Mesothelial cell of epicardium (in vitro differentiated cells): Measurements from ENCODE around the gene SPINK4. TPM values are rescaled to one million over a fixed set of nuclear protein-coding genes. Genes with fewer than 3 reads are reported as not detected.

Experiments used
- DNase-seq, 2 experiments: peaks; one replicate each; pipeline ENCODE4 v3.0.0; 2021; ENCODE audit warnings: low spot score in 2 of 2; ENCODE audit not compliant: unreplicated experiment in 2 of 2
- H3K27ac Mint-ChIP-seq: 2 replicates; pipeline ENCODE4 v1.8.0; 2021; ENCODE audit warnings: mixed read lengths
- H3K27me3 Mint-ChIP-seq: 2 replicates; pipeline ENCODE4 v1.8.0; 2021; ENCODE audit warnings: low read depth, mixed read lengths
- H3K36me3 Mint-ChIP-seq: 2 replicates; pipeline ENCODE4 v1.8.0; 2021; ENCODE audit warnings: mixed read lengths
- H3K4me1 Mint-ChIP-seq: 2 replicates; pipeline ENCODE4 v1.8.0; 2021; ENCODE audit warnings: mixed read lengths
- H3K4me3 Mint-ChIP-seq: 2 replicates; pipeline ENCODE4 v1.8.0; 2021; ENCODE audit warnings: mild to moderate bottlenecking, moderate library complexity, mixed read lengths
- H3K9me3 Mint-ChIP-seq: 2 replicates; pipeline ENCODE4 v1.8.0; 2021; ENCODE audit warnings: mixed read lengths
- total RNA-seq: library from RNA; stranded (reverse); gene quantifications from 3 replicates; pipeline ENCODE4 v1.2.1, GENCODE V29; 2021
- TF ChIP-seq, protein P1 (sequence below): fragments of 200-600 bp; sonication (generic); IDR thresholded peaks from one replicate; pipeline ENCODE4 v1.5.0; 2021; ENCODE audit warnings: antibody characterized with exemption; ENCODE audit not compliant: unreplicated experiment

Gene SPINK4
- total RNA-seq, 1 donor from 2014 or later, result not detected

DNA sequence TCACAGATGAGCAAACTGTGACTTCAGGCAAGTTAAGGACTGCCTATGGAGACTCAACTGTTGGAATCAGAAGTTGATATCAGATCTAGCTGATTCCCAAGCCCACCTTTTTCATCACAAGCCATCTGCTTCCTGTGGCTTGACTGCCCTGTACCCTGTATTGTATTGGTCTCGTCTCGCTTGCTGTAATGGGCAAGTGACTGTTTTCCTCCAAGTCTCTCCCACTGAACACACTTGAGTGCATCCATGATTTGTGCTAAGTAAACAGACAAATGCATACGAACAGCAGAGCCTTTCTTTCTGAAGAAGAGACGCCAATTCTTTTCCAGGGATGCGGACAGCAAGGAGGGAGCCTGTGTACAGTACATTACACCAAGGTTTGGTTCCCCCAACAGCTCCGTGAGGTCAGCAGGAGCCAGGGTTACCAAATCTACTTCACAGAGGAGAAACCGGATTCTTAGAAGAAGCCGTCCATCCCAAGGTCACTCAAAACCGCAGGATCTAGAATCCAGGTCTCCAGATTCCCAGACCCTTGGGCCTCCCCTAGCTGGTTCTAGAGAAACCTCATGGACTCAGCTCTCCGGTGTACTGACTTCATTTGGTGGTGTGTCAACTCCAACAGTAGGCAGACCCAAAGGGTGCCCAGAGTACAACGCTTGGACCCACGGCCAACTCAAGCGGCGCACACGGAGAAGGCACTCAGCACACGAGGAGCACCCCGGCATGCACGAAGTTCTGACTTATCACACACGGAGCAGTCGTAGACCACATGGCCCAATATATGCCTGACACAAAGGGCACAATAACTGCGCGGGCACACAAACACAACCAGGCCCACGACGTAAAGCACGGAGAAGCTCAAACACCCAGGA, 23.4 kb downstream of the SPINK4 start:
- TF ChIP-seq, protein P1, sequence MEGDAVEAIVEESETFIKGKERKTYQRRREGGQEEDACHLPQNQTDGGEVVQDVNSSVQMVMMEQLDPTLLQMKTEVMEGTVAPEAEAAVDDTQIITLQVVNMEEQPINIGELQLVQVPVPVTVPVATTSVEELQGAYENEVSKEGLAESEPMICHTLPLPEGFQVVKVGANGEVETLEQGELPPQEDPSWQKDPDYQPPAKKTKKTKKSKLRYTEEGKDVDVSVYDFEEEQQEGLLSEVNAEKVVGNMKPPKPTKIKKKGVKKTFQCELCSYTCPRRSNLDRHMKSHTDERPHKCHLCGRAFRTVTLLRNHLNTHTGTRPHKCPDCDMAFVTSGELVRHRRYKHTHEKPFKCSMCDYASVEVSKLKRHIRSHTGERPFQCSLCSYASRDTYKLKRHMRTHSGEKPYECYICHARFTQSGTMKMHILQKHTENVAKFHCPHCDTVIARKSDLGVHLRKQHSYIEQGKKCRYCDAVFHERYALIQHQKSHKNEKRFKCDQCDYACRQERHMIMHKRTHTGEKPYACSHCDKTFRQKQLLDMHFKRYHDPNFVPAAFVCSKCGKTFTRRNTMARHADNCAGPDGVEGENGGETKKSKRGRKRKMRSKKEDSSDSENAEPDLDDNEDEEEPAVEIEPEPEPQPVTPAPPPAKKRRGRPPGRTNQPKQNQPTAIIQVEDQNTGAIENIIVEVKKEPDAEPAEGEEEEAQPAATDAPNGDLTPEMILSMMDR, result no peak
- no peaks in the 10 kb centered on the region for H3K27me3 Mint-ChIP-seq
- DNase-seq, result no peak
- peak overlapping the region; percentile 87 for H3K4me3 Mint-ChIP-seq
- H3K9me3 Mint-ChIP-seq, result no peaks in the 10 kb centered on the region
- H3K27ac Mint-ChIP-seq, result peak overlapping the region; percentile 78
- peaks cover 23% of the 10 kb centered on the region for H3K36me3 Mint-ChIP-seq
- peaks cover 27% of the 10 kb centered on the region for H3K4me1 Mint-ChIP-seq

DNA sequence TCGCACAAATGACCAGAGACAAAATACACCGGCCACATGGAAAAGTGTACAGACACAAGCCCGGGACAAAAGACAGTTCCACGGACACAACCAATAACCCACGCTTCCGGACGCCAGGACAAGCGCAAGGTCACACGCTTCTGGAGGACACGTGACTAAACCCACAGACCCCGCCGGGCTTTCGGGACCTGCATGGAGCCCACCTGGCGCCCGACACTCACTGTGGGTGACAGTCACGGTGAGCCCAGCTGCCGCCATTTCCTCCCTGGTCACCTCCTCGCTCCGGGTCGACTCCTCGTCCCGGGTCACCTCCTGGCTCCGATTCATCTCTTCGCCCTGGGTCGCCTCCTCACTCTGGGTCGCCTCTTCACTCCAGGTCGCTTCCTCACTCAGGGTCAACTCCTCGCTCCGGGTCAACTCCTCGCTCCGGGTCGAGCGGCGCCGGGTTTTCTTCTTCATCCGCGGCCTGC, 24.1 kb downstream of the SPINK4 start:
- peaks cover 25% of the 10 kb centered on the region for H3K36me3 Mint-ChIP-seq
- peak in 1 of 2 experiments; percentile 44 for DNase-seq
- H3K9me3 Mint-ChIP-seq, result no peaks in the 10 kb centered on the region
- peak overlapping the region; percentile 78 for H3K27ac Mint-ChIP-seq
- no peaks in the 10 kb centered on the region for H3K27me3 Mint-ChIP-seq
- peaks cover 27% of the 10 kb centered on the region for H3K4me1 Mint-ChIP-seq
- TF ChIP-seq, protein P1, result no peak
- H3K4me3 Mint-ChIP-seq, result peak overlapping the region; percentile 87

DNA sequence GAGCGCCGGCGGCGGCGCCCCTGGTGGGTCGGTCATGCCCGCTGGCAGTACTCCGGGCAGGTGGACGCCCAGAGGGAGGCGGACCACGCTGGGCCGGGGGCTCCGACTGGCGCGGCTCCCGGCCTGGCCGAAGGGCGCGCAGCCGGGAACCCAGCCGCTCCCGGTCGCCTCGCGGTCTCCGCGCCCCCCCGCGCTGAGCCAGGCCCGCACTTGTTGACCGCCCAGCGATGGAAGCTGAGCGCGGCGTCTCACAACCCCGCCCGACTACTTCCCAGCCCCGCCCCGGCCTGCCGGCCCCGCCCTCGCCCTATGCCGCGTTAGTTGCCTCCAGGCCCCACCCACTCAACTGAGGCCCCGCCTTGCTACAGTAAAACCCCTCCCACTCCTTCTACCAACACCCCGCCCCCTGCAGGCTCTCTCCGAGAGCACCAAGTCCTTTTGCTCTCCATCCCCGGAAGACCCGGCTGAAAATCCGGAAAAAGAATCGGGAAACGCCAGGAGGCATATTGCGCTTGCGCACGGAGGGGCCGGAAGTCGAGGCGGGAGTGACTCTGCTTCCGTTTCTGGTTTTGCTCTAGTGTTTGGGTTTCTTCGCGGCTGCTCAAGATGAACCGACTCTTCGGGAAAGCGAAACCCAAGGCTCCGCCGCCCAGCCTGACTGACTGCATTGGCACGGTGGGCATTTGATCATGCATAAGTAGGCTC, 24.7 kb downstream of the SPINK4 start, which contains the start of the genes BAG1 and CHMP5:
BAG1 (minus strand) TSS at position 236 of the 705 bp plus-strand sequence.
CHMP5 (plus strand) TSS at position 577 of the 705 bp plus-strand sequence; CDS start at position 607, 30 bp downstream.
- peaks cover 24% of the 10 kb centered on the region for H3K36me3 Mint-ChIP-seq
- TF ChIP-seq, protein P1, result peak; percentile 15
- H3K9me3 Mint-ChIP-seq, result no peaks in the 10 kb centered on the region
- peak; percentile 100 for DNase-seq
- H3K4me3 Mint-ChIP-seq, result peak within 1 kb of the TSS; percentile 87
- peaks cover 27% of the 10 kb centered on the region for H3K4me1 Mint-ChIP-seq
- no peaks in the 10 kb centered on the region for H3K27me3 Mint-ChIP-seq
- H3K27ac Mint-ChIP-seq, result peak within 1 kb of the TSS; percentile 93

DNA sequence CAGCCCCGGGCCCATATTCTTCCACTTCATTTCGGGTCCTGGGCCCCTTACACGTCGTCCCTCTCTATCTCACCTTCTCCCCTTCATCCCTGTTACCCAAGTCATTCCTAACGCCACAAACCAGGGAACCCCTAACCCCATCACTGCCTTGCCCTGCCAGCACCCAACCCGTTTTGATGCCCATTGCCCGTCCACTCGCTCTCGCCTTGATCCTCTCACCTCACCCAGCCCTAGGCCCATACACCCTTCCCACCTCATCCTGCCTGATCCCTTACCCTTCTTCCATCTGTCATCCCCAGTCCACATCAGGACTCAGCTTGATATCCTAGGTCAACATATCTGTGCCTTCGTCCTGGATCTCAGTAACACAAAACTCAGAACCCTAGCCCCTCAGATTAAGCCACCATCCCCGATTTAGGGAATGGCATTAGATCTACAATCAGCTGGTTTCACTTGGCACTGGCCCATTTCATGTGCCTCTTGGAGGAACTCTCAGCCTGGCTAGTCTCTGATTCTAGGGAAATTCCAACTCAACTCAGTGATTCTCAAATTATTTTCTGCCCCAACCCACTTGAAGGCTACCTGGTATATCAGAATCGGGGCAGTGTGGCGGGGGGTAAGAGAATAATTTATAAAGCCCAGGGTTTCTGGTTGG, 25.4 kb downstream of the SPINK4 start:
- TF ChIP-seq, protein P1, result no peak
- Mint-ChIP-seq H3K27ac (peak overlapping the region; percentile 93), H3K4me3 (peak overlapping the region; percentile 87), H3K4me1 (peaks cover 27% of the 10 kb centered on the region), H3K36me3 (peaks cover 19% of the 10 kb centered on the region), H3K27me3 (no peaks in the 10 kb centered on the region), H3K9me3 (no peaks in the 10 kb centered on the region)
- no peak for DNase-seq

DNA sequence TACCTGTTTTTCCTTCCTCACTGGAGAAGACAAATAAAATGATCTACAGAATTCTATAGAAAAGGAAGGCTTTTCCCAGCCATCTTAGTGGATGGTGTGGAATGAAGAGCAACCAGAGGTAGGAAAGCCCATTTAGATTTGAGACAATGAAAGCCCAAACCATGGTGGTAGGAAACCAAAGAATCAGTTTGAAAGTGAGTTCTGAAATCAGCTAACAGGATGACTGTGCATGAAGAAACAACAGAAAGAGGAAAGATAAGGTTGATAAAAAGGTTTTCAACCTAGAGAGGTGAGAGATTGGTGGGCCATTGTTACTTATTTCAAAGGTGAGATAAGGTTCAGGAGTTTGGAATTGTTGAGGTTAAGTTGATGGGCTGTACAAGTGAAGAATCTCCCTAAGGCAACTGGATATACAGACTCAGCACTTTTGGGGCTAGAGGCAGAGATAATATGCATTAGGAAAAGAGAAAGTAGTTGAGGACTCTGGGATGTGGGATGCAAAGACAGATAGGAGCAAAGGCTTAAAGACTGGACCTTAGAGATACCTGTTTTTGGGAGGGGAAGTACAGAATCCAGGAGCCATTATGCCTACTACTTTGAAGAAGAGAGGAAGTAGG, 27.3 kb downstream of the SPINK4 start:
- Mint-ChIP-seq H3K9me3 (no peaks in the 10 kb centered on the region), H3K4me3 (no peak overlapping the region), H3K27me3 (no peaks in the 10 kb centered on the region), H3K36me3 (peaks cover 25% of the 10 kb centered on the region), H3K4me1 (peaks cover 27% of the 10 kb centered on the region), H3K27ac (no peak overlapping the region)
- no peak for DNase-seq
- TF ChIP-seq, protein P1, result no peak
